Spleen (tissue), 11 donors: ENCODE measurements around the gene PDGFD. TPM values are rescaled to one million over a fixed set of nuclear protein-coding genes. Genes with fewer than 3 reads are reported as not detected.
A peak's percentile ranks its signal among the peaks of the same experiment; 100 is the strongest.

Source experiments
- DNase-seq: peaks from one replicate; pipeline ENCODE4 v3.0.0-alpha.2; 2020
- H3K27ac ChIP-seq, 8 donors: fragments of 200-600 bp; sonication (generic) in 7 of 8; 1 replicate in 4 of 8; 2 replicates in 4 of 8; pipeline versions ENCODE4 v1.5.0 to v1.8.0; 2016 to 2021; ENCODE audit warnings: inconsistent platforms in 4 of 8, mild to moderate bottlenecking in 4 of 8, moderate library complexity in 1 of 8
- H3K27me3 ChIP-seq, 7 donors: fragments of 200-600 bp; sonication (generic) in 6 of 7; replicated peaks in 1 of 7; 1 replicate in 4 of 7; 2 replicates in 3 of 7; pipeline versions ENCODE4 v1.5.0 to v1.8.0; 2016 to 2021; ENCODE audit warnings: inconsistent platforms in 3 of 7, mild to moderate bottlenecking in 1 of 7
- H3K36me3 ChIP-seq, 6 donors: fragments of 200-600 bp; sonication (generic) in 5 of 6; 1 replicate in 4 of 6; 2 replicates in 2 of 6; pipeline versions ENCODE4 v1.5.0 to v1.8.0; 2016 to 2021; ENCODE audit warnings: inconsistent platforms in 2 of 6
- H3K4me1 ChIP-seq, 6 donors: fragments of 200-600 bp; sonication (generic) in 5 of 6; 1 replicate in 3 of 6; 2 replicates in 3 of 6; pipeline versions ENCODE4 v1.5.0 to v1.8.0; 2016 to 2021; ENCODE audit warnings: inconsistent platforms in 3 of 6
- H3K4me3 ChIP-seq, 8 donors: fragments of 200-600 bp; sonication (generic) in 7 of 8; 1 replicate in 4 of 8; 2 replicates in 4 of 8; pipeline versions ENCODE4 v1.5.0 to v1.8.0; 2016 to 2021; ENCODE audit warnings: inconsistent platforms in 4 of 8, mild to moderate bottlenecking in 4 of 8, moderate library complexity in 2 of 8
- H3K9me3 ChIP-seq, 8 donors: fragments of 200-600 bp; sonication (generic) in 7 of 8; 1 replicate in 4 of 8; 2 replicates in 4 of 8; pipeline versions ENCODE4 v1.5.0 to v1.8.0; 2016 to 2021; ENCODE audit warnings: inconsistent platforms in 4 of 8
- POLR2A ChIP-seq, 3 donors: fragments of 450-650 bp; IDR thresholded peaks; one replicate each; pipeline ENCODE4 v1.5.1; 2017; ENCODE audit warnings: antibody characterized with exemption in 3 of 3, mild to moderate bottlenecking in 1 of 3
- POLR2AphosphoS5 ChIP-seq, 3 donors: sonication (generic); formaldehyde crosslinking; IDR thresholded peaks; one replicate each; pipeline ENCODE4 v1.5.1; 2017; ENCODE audit warnings: antibody characterized with exemption in 3 of 3
- WGBS, 5 donors: extraction: QIAGEN DNeasy Blood & Tissue Kit in 3 of 5; methylation state at CpG; one replicate each; pipeline versions ENCODE4 v1.1.5 to v1.1.7; 2013 to 2018; 5-methylcytosine and 5-hydroxymethylcytosine counted together
- intact Hi-C: fragments of 100-400 bp; cut with DNase I; formaldehyde crosslinking; loops from one replicate; pipeline ENCODE4 v1.15.0; 2023; ENCODE audit warnings: low total_unique reads
- polyA plus RNA-seq, 3 donors: library from polyadenylated mRNA; stranded (reverse); fragments of 200-250 nt; gene quantifications; one replicate each; pipeline ENCODE4 v1.2.1, GENCODE V29; 2013
- total RNA-seq, 7 donors: library from RNA; depleted of rRNA in 3 of 7; stranded (reverse); fragments of >200 nt in 3 of 7; fragmentation: NEBNext Ultra II Directional in 4 of 7; extraction: Animal tissue kit (Norgen Biotek cat#: 25700) in 4 of 7; gene quantifications; one replicate each; pipeline versions ENCODE4 v1.1.0 to v1.2.1, GENCODE V29; 2016 to 2021
- TF ChIP-seq, protein P1 (sequence below), 11 experiments: fragments of 200-600 bp in 7 of 11; fragments of 450-650 bp in 4 of 11; sonication (generic) in 4 of 11; IDR thresholded peaks in 8 of 11; conservative IDR thresholded peaks in 3 of 11; 1 replicate in 7 of 11; 2 replicates in 4 of 11; pipeline versions ENCODE4 v1.4.0 to v1.8.0; 2016 to 2021; ENCODE audit warnings: antibody characterized with exemption in 11 of 11, inconsistent platforms in 4 of 11, mild to moderate bottlenecking in 1 of 11
- donor health status: healthy with polysubstance abuse.
- donor health status: DM: no; HTN: no; CAD: no; lungs with moderate emphysema.
- donor health status: DM: no; HTN: no; CAD: no.
- donor health status: Bipolar disorder and iron deficiency.
- donor health status: healthy.
- donor health status: DM: no; HTN: no; CAD: no.
- donor health status: DM: yes; HTN: yes; CAD: no.

The PDGFD gene
- total and polyA plus RNA-seq, 10 donors: 0.43 to 7.1 (median 3.4) TPM

- no peaks in the 10 kb centered on the region for H3K36me3 ChIP-seq
- H3K9me3 ChIP-seq: no peaks in the 10 kb centered on the region
- no peaks in the 10 kb centered on the region for H3K27me3 ChIP-seq
- TF ChIP-seq POLR2AphosphoS5 (IDR thresholded peaks at IDR 0.05) (no peak), POLR2A (IDR thresholded peaks at IDR 0.05) (no peak)
- TF ChIP-seq, protein P1, sequence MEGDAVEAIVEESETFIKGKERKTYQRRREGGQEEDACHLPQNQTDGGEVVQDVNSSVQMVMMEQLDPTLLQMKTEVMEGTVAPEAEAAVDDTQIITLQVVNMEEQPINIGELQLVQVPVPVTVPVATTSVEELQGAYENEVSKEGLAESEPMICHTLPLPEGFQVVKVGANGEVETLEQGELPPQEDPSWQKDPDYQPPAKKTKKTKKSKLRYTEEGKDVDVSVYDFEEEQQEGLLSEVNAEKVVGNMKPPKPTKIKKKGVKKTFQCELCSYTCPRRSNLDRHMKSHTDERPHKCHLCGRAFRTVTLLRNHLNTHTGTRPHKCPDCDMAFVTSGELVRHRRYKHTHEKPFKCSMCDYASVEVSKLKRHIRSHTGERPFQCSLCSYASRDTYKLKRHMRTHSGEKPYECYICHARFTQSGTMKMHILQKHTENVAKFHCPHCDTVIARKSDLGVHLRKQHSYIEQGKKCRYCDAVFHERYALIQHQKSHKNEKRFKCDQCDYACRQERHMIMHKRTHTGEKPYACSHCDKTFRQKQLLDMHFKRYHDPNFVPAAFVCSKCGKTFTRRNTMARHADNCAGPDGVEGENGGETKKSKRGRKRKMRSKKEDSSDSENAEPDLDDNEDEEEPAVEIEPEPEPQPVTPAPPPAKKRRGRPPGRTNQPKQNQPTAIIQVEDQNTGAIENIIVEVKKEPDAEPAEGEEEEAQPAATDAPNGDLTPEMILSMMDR (IDR thresholded peaks at IDR 0.05 in 8 of 11, conservative IDR thresholded peaks at IDR 0.05 in 3 of 11): no peak
- H3K4me3 ChIP-seq: no peak overlapping the region
- no peak overlapping the region for H3K27ac ChIP-seq
- intact Hi-C loops: no loop called here
- whole genome bisulfite sequencing, 5 donors: 32 to 45% (median 39%) methylated on average over 2 of the region's 2 CpGs
- DNase-seq: no peak
- peaks cover 0 to 3% (median 0%) of the 10 kb centered on the region in 6 donors for H3K4me1 ChIP-seq
Measured at GRCh38 chr11:103875855-103876510, 288.0 kb downstream of the PDGFD start.

GRCh38 chr11:103872748-103873147, 291.2 kb downstream of the PDGFD start:
- 72 to 95% (median 85%) methylated on average over 3 of the region's 3 CpGs for WGBS, 5 donors
- intact Hi-C loops: no loop called here
- no peak for DNase-seq
- Histone ChIP-seq H3K36me3 (no peaks in the 10 kb centered on the region), H3K4me3 (no peak overlapping the region), H3K27me3 (no peaks in the 10 kb centered on the region), H3K9me3 (no peaks in the 10 kb centered on the region), H3K4me1 (peaks cover 0 to 3% (median 0%) of the 10 kb centered on the region in 6 donors), H3K27ac (no peak overlapping the region)
- no peak for TF ChIP-seq POLR2A (IDR thresholded peaks at IDR 0.05)
- TF ChIP-seq POLR2AphosphoS5 (IDR thresholded peaks at IDR 0.05): no peak
- TF ChIP-seq, protein P1 (IDR thresholded peaks at IDR 0.05 in 8 of 11, conservative IDR thresholded peaks at IDR 0.05 in 3 of 11): no peak

- H3K9me3 ChIP-seq: no peaks in the 10 kb centered on the region
- WGBS, 5 donors: 51 to 58% (median 55%) methylated on average over 6 of the region's 6 CpGs
- intact Hi-C loops: no loop called here
- TF ChIP-seq POLR2AphosphoS5 (IDR thresholded peaks at IDR 0.05) (no peak), POLR2A (IDR thresholded peaks at IDR 0.05) (no peak)
- TF ChIP-seq, protein P1 (IDR thresholded peaks at IDR 0.05 in 8 of 11, conservative IDR thresholded peaks at IDR 0.05 in 3 of 11): no peak
- no peaks in the 10 kb centered on the region for H3K27me3 ChIP-seq
- H3K4me1 ChIP-seq: peaks cover 0 to 3% (median 0%) of the 10 kb centered on the region in 6 donors
- no peak overlapping the region for H3K4me3 ChIP-seq
- no peak overlapping the region for H3K27ac ChIP-seq
- no peaks in the 10 kb centered on the region for H3K36me3 ChIP-seq
- DNase-seq: no peak
Measured at GRCh38 chr11:103871923-103872551, 291.9 kb downstream of the PDGFD start.

- no peak overlapping the region for H3K27ac ChIP-seq
Measured at GRCh38 chr11:103870821-103871309, 293.1 kb downstream of the PDGFD start.

More at GRCh38 chr11:103870821-103871309, 293.1 kb downstream of the PDGFD start:
- Histone ChIP-seq H3K9me3 (no peaks in the 10 kb centered on the region), H3K36me3 (no peaks in the 10 kb centered on the region), H3K4me1 (peaks cover 0 to 2% (median 0%) of the 10 kb centered on the region in 6 donors), H3K27me3 (no peaks in the 10 kb centered on the region), H3K4me3 (no peak overlapping the region)
- TF ChIP-seq POLR2AphosphoS5 (IDR thresholded peaks at IDR 0.05): peak in 1 of 3 donors; percentile 25
- TF ChIP-seq, protein P1 (IDR thresholded peaks at IDR 0.05 in 8 of 11, conservative IDR thresholded peaks at IDR 0.05 in 3 of 11): no peak
- 83 to 92% (median 87%) methylated on average over 7 of the region's 7 CpGs for WGBS, 5 donors
- intact Hi-C loops: no loop called here
- no peak for DNase-seq
